ENCODE measurements around the gene CRYBG1. TPM values are rescaled to one million over a fixed set of nuclear protein-coding genes. Genes with fewer than 3 reads are reported as not detected.

The CRYBG1 gene
- total RNA-seq, 1 donor from 2014 or later, result 27.9 TPM

DNA sequence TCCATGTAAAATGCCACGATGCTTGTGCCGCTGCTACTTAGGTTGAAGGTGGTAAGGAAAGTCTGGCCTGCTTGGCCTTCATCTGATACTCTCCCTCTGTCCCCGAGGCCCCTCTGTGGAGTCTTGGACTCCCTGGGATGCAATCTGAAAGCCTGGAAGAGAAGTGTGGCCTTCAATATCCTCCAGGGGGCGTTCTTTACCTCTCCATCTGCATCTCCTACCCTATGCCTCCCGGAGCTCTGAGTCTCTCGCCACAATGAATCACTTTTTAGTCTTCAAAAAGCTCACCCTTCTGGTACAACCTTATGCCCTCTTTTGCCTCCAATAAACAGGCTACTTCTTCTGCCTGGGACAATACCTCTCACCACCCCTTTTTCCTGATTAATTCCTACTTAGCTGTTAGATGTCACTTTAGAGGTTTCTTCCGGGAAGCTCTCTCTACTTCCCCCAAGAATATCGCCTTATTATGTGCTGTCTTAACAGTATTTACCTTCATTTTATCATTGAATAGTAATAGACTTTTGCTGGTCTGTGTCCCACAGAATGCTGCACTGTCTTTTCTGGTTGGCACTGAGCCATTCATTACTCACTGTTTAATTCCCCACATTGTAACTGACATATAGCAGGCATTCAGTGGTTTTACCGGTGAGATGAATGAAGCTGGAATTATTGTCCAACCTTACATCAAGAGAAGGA lies 21.0 kb upstream of the CRYBG1 start:
- no peak overlapping the region for H3K4me3 ChIP-seq
- peaks cover 6% of the 10 kb centered on the region for H3K4me1 ChIP-seq
- no peaks in the 10 kb centered on the region for H3K36me3 ChIP-seq
- DNase-seq, result no peak
- TF ChIP-seq, protein P1, sequence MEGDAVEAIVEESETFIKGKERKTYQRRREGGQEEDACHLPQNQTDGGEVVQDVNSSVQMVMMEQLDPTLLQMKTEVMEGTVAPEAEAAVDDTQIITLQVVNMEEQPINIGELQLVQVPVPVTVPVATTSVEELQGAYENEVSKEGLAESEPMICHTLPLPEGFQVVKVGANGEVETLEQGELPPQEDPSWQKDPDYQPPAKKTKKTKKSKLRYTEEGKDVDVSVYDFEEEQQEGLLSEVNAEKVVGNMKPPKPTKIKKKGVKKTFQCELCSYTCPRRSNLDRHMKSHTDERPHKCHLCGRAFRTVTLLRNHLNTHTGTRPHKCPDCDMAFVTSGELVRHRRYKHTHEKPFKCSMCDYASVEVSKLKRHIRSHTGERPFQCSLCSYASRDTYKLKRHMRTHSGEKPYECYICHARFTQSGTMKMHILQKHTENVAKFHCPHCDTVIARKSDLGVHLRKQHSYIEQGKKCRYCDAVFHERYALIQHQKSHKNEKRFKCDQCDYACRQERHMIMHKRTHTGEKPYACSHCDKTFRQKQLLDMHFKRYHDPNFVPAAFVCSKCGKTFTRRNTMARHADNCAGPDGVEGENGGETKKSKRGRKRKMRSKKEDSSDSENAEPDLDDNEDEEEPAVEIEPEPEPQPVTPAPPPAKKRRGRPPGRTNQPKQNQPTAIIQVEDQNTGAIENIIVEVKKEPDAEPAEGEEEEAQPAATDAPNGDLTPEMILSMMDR (IDR thresholded peaks at IDR 0.05), result peak; percentile 69
- no peak overlapping the region for H3K27ac ChIP-seq
- no peaks in the 10 kb centered on the region for H3K27me3 ChIP-seq (ENCODE audit: low read depth)
- H3K9me3 ChIP-seq, result no peaks in the 10 kb centered on the region
- intact Hi-C loops (cut with DNase I), result no loop called here
- peak; percentile 90 to 92 for ATAC-seq

DNA sequence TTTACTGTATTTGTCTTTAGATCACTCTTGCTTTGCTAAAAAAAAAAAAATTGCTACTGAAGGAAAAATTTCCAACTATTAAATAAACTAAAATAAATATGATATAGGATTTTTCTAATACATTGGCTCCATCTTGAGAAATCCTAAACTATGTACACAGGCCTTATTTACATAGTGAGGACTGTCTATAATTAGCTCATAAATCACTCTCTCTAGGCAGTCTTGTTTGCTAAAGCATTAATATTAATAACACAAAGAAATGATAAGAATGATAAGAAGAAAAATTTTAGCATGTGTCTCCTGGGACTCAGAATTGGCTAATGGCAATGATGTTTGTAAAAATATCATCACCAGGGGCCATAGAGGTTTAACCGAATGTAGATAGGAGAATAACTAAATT lies 13.3 kb upstream of the CRYBG1 start:
- Histone ChIP-seq H3K4me3 (no peak overlapping the region), H3K4me1 (no peaks in the 10 kb centered on the region), H3K36me3 (no peaks in the 10 kb centered on the region), H3K27me3 (ENCODE audit: low read depth) (no peaks in the 10 kb centered on the region), H3K27ac (no peak overlapping the region), H3K9me3 (no peaks in the 10 kb centered on the region)
- TF ChIP-seq, protein P1 (IDR thresholded peaks at IDR 0.05), result no peak
- ATAC-seq (no peak), DNase-seq (no peak)
- intact Hi-C loops (cut with DNase I), result no loop called here

DNA sequence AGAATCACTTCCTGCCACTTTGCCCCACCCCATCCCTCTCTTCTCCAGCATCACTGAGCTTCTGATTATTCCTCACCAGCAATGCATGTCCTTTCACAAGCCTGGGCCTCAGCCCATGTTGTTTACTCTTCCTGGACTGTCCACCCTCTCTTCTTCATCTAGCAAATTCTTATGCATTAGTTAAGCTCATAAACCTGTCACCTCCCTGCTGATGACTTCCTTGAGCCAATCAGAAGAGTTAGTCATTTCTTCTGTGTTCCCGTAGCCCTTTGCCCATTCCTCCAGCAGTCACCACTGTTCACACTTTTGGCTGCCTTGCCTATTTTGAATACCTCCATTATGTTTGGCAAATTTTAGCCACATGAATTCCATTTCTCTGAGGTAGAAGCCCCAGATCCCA lies 4.1 kb upstream of the CRYBG1 start:
- H3K27ac ChIP-seq, result no peak overlapping the region
- H3K9me3 ChIP-seq, result no peaks in the 10 kb centered on the region
- DNase-seq (no peak), ATAC-seq (no peak)
- H3K4me3 ChIP-seq, result no peak overlapping the region
- H3K4me1 ChIP-seq, result peaks cover 15% of the 10 kb centered on the region
- intact Hi-C loops (cut with DNase I), result no loop called here
- TF ChIP-seq, protein P1 (IDR thresholded peaks at IDR 0.05), result no peak
- no peaks in the 10 kb centered on the region for H3K36me3 ChIP-seq
- H3K27me3 ChIP-seq (ENCODE audit: low read depth), result peaks cover 36% of the 10 kb centered on the region

DNA sequence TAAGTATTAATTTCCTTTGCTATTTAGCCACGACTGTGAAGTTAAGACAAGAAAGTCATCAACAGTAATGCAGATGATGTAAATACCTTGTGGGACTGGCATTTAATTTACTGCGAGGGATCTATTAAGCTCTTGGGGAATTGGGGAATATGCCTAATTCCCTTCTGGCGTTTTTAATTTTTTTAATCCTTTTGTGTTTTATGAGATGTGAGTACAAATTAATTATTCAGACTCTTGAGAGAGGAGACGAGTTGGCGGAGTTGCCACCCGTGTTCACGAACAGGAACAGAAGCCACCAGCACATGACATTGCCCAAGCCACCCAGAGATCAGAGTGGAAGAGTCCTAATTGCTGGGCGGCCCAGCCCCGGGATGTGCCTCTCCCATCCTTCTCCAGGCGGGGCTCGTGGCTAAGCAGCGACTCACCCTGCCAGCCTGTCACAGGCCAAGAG lies 533 bp upstream of the CRYBG1 start:
- intact Hi-C loops (cut with DNase I), result no loop called here
- peaks cover 36% of the 10 kb centered on the region for H3K27me3 ChIP-seq (ENCODE audit: low read depth)
- no peaks in the 10 kb centered on the region for H3K36me3 ChIP-seq
- no peak for ATAC-seq
- H3K4me3 ChIP-seq, result peak overlapping the region; percentile 62
- no peak overlapping the region for H3K27ac ChIP-seq
- no peaks in the 10 kb centered on the region for H3K9me3 ChIP-seq
- peaks cover 15% of the 10 kb centered on the region for H3K4me1 ChIP-seq
- TF ChIP-seq, protein P1 (IDR thresholded peaks at IDR 0.05), result no peak
- DNase-seq, result no peak

DNA sequence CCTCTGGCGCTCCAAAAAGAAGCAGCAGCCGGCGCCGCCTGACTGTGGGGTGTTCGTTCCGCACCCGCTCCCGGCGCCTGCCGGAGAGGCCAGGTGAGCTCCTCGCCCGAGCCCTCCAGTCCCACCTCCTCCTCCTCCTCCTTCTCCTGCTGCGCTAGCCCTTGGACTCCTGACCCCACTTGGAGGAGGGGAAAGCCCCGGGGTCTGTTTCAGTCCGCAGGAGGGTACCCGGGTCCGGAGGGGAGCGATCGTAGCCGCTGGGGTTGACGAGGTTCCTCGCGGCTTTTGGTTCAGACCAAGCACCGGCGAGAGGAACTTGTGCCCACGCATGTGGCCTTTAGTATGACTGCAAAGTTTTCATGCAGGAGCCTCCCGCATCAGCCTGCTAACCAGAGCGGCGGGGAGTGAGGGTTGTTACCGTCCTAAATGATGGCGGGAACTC lies 493 bp downstream of the CRYBG1 start:
- Histone ChIP-seq H3K27me3 (ENCODE audit: low read depth) (peaks cover 32% of the 10 kb centered on the region), H3K27ac (no peak overlapping the region), H3K4me3 (peak overlapping the region; percentile 62), H3K9me3 (no peaks in the 10 kb centered on the region), H3K36me3 (no peaks in the 10 kb centered on the region), H3K4me1 (peaks cover 15% of the 10 kb centered on the region)
- ATAC-seq (peak; percentile 65 to 69), DNase-seq (peak; percentile 68)
- intact Hi-C loops (cut with DNase I), result no loop called here
- TF ChIP-seq, protein P1 (IDR thresholded peaks at IDR 0.05), result no peak

Data from lower lobe of right lung (tissue), 2 donors.